GM18909 (cell line): Measurements from ENCODE around the gene POU3F4.

ENCODE experiments used
- ATAC-seq: cut with Tn5 transposase; IDR thresholded peaks from one replicate; pipeline ENCODE4 v1.9.1; 2021; ENCODE audit warnings: mild to moderate bottlenecking; ENCODE audit not compliant: unreplicated experiment, poor library complexity

Gene POU3F4

DNA sequence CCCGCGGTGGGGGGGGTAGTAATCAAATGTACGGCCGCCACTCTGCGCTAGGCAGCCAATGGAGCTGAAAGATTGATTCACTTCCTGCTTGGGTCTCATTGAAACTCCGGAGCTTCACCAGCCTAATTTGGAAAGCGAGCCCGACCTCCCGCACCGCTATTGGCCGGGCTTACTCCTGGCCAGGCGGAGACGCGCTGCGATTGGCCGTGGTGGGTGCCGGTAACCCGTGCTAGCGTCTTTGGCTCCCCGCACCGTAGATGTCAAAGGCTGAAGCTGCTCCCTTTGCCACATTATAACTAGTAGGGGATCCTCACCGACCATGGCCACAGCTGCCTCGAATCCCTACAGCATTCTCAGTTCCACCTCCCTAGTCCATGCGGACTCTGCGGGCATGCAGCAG lies at the start of gene POU3F4:
TSS of gene POU3F4 (plus strand) at position 285 of the 400 bp plus-strand sequence. CDS start at position 320, 35 bp downstream.
- ATAC-seq = peak; percentile 60

DNA sequence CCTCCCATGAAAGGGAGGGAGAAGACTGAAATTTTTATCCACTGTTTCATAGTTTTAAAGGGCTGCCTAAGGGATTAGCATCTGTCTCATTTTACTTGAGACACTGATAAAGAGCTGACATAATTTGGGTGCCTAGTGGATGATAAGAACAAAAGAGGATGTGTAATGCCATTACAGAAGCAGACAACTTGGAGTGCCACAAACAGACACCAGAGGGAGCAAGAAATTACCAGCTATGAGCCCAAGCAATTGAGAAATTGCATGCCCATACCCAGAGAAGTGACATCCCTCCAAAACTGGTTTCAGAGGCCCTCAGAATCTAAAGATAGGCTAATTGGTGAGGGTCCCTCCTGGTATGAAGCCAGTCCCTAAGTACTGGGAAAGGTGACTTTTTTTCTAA lies 38.5 kb upstream of the POU3F4 start:
- ATAC-seq = peak; percentile 97

DNA sequence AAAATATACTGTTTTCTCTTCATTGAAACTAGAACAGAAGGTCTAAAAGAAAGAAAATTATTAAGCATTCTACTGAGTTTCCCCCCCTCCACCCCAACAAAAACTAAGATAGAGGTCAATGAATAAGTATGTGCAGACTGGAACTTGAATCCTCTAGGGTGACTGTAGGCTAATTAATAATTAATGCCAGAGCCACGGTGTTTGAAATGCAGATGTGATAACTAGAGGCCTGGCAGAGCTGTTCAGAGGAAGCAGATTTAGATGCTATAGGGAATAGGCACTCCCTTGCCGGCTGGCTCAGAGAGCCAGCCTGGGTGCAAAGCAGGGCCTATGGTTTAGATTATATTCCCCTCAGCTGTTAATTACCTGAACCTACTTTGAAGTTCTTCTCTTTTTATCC lies 12.2 kb upstream of the POU3F4 start:
- no peak for ATAC-seq

- no peak for ATAC-seq
These were observed 7.1 kb upstream of the POU3F4 start for GRCh38 chrX:83501003-83501402.

- ATAC-seq = no peak
These were observed 6.6 kb upstream of the POU3F4 start for GRCh38 chrX:83501530-83501929.

DNA sequence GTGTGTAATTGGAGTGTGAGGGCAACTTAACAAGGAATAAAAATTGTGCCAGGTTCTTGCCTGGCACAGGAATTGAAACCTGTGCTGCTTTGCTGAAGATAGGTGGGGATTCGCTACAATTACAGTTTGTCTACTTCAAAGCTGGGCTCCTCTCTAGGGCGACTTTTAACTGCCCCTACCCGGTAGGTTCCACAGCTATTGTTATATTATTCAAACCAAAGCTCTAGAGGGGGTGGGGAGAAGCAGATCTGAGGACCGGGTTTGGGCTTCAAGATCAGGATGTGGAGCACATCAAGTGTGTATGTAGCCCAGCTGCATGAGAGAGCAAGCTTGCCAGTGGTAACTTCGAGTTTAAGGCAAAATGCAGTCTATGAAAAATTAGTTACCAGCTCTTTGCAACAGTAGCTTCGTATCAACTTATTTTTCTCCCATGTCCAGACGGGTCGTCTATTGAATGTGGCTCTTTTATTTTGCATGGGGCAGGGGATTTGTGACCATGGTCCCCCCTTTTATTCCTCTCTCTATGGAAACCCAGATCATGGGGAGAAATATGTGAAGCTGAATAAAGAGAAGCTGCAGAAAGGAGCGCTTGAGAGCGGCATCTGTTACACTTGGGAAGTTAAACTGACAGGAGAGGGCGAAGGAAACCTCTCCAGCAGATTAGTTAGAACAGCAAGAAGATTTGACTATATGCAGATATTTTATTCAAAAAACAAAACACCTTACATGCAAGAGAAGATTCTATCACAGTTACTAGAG lies 3.2 kb upstream of the POU3F4 start:
- ATAC-seq = no peak

DNA sequence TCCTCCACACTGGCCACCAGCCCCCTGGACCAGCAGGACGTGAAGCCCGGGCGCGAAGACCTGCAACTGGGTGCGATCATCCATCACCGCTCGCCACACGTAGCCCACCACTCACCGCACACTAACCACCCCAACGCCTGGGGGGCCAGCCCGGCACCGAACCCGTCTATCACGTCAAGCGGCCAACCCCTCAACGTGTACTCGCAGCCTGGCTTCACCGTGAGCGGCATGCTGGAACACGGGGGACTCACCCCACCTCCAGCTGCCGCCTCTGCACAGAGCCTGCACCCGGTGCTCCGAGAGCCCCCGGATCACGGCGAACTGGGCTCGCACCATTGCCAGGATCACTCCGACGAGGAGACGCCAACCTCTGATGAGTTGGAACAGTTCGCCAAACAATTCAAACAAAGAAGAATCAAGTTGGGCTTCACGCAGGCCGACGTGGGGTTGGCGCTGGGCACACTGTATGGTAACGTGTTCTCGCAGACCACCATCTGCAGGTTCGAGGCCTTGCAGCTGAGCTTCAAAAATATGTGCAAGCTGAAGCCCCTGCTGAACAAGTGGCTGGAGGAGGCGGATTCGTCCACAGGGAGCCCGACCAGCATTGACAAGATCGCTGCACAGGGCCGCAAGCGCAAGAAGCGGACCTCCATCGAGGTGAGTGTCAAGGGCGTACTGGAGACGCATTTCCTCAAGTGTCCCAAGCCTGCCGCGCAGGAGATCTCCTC lies 600 bp downstream of the POU3F4 start:
- no peak for ATAC-seq

DNA sequence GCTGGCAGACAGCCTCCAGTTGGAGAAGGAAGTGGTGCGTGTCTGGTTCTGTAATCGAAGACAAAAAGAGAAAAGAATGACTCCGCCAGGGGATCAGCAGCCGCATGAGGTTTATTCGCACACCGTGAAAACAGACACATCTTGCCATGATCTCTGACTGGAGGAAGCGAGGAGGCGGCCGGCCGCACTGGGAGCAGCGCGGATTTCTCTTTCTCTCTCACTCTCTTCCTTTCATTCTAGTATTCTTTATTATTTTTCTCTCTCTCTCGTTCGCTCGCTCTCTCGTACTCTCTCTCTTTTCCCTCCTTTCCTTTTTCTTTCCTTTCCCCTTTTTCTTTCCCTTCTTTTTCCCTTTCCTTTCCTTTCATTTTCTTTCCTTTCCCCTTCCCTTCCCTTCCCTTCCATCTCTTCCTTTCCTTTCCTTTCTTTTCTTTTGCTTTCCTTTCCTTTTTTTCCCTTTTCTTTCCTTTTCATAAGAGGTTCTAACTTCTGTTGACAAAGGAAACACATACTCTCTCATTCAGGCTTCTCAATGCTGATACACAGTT lies 1.2 kb downstream of the POU3F4 start:
- ATAC-seq = no peak

GRCh38 chrX:83510510-83511062 lies 2.5 kb downstream of the POU3F4 start:
- no peak for ATAC-seq

- no peak for ATAC-seq
These were observed 3.1 kb downstream of the POU3F4 start for GRCh38 chrX:83511208-83511607.

DNA sequence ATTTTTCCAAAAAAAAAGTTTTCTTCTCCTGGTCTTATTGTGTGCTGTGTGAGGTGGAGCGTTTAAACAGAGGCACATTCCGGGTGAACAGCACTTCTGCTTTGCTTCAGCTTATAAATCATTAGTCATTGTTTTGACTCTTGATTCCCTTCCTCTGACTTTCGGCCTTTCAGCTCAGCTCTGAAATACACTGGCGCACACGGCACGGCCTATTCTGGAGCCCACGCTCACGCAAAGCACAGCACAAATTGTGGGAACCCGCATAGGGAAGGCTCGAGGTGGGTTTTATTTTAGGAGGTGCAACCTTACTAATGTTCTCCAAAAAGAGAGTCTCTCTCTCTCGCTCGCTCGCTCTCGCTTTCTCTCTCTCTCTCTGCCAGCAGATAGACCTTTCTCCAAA lies 4.0 kb downstream of the POU3F4 start:
- no peak for ATAC-seq

DNA sequence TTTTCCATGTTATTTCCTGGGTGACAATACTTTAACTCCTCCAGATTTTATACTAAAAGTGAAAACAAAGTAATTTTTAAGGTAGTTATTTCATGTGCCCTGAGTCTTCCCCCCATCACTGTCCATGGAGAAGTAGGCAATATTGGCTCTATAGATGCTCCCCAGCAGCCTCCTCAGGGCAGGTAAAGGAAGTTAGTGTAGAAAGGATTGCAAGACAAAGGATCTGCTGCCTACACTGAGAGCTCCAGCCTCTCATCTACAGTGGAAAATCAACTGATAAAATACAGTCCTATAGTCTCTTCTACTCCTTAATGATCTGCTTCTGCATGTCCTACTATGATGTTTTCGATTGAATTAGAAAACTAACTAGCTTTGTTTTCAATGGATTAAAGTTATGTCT lies 8.5 kb downstream of the POU3F4 start:
- no peak for ATAC-seq

GRCh38 chrX:83521905-83522304 lies 13.8 kb downstream of the POU3F4 start:
- ATAC-seq = no peak

GRCh38 chrX:83529950-83530349 lies 21.9 kb downstream of the POU3F4 start:
- ATAC-seq = no peak

GRCh38 chrX:83535417-83536196 lies 27.5 kb downstream of the POU3F4 start:
- ATAC-seq = peak; percentile 78
